Pancreas (tissue), 10 donors: ENCODE measurements around the gene PNRC2. TPM values are rescaled to one million over a fixed set of nuclear protein-coding genes. Genes with fewer than 3 reads are reported as not detected.
A peak's percentile ranks its signal among the peaks of the same experiment; 100 is the strongest.
"Not testable (repeated sequence)": the region's sequence is repeated elsewhere in the genome, so short reads cannot be mapped to it uniquely, and the experiment has no call there.

Source experiments
- ATAC-seq, 4 donors: fragments of 200-7000 bp; cut with Tn5 transposase; one replicate each; pipeline versions ENCODE4 v1.8.0 to v1.9.1; 2020; ENCODE audit warnings: mild to moderate bottlenecking in 4 of 4, moderate library complexity in 4 of 4
- DNase-seq, 6 donors: peaks; one replicate each; pipeline ENCODE4 v3.0.0-alpha.2; 2020
- FAIRE-seq: peaks from 2 replicates; lab custom pipeline; 2012; peaks lifted over from hg19 to GRCh38; lab: Jason Lieb, UNC
- H3K27ac ChIP-seq, 4 donors: fragments of 200-600 bp; sonication (generic); 1 replicate in 3 of 4; 2 replicates in 1 of 4; pipeline versions ENCODE4 v1.5.0 to v1.8.0; 2020
- H3K27me3 ChIP-seq, 4 donors: fragments of 200-600 bp; one replicate each; pipeline ENCODE4 v1.8.0; 2021
- H3K36me3 ChIP-seq, 3 donors: fragments of 200-600 bp; sonication (generic) in 1 of 3; one replicate each; pipeline versions ENCODE4 v1.5.0 to v1.8.0; 2020 to 2021
- H3K4me1 ChIP-seq, 3 donors: fragments of 200-600 bp; one replicate each; pipeline ENCODE4 v1.8.0; 2021
- H3K4me3 ChIP-seq, 4 donors: fragments of 200-600 bp; sonication (generic) in 2 of 4; one replicate each; pipeline versions ENCODE4 v1.5.0 to v1.8.0; 2020 to 2021
- H3K9me3 ChIP-seq, 4 donors: fragments of 200-600 bp; one replicate each; pipeline ENCODE4 v1.8.0; 2021
- CTCF ChIP-seq, 4 donors: fragments of 200-600 bp; sonication (generic) in 3 of 4; IDR thresholded peaks; one replicate each; pipeline versions ENCODE4 v1.5.0 to v1.8.0; 2021; ENCODE audit warnings: antibody characterized with exemption in 4 of 4
- WGBS, 2 donors: extraction: QIAGEN DNeasy Blood & Tissue Kit; methylation state at CpG; one replicate each; pipeline ENCODE4 v1.1.7; 2013; 5-methylcytosine and 5-hydroxymethylcytosine counted together
- intact Hi-C, 3 donors: fragments of 100-400 bp; cut with DNase I; formaldehyde crosslinking; loops; one replicate each; pipeline versions ENCODE4 v1.11.1 to v1.14.2; 2022
- microRNA-seq, 2 donors: library from miRNA; unstranded; fragments of <30 nt; microRNA quantifications; one replicate each; pipeline versions ENCODE4 to v1.1.0, GENCODE V29; 2019 to 2020
- polyA plus RNA-seq, 2 donors: library from polyadenylated mRNA; stranded (reverse); fragments of 200-250 nt; gene quantifications; one replicate each; pipeline ENCODE4 v1.2.3, GENCODE V29; 2013
- total RNA-seq, 6 donors: library from RNA; stranded (reverse); fragmentation: NEBNext Ultra II Directional in 4 of 6; extraction: Animal tissue kit (Norgen Biotek cat#: 25700) in 4 of 6; gene quantifications; one replicate each; pipeline versions ENCODE4 v1.2.1 to v1.2.4, GENCODE V29; 2021 to 2023
- donor health status: healthy with polysubstance abuse.
- donor health status: DM: no; HTN: no; CAD: no; lungs with moderate emphysema.
- donor health status: DM: no; HTN: no; CAD: no.
- donor health status: control.
- donor health status: control.
- donor health status: Bipolar disorder and iron deficiency.
- donor health status: DM: yes; HTN: yes; CAD: no.
- donor health status: DM: no; HTN: no; CAD: no.
- donor health status: DM: no; HTN: no; CAD: no.
- donor health status: DM: yes; HTN: yes; CAD: no.

PNRC2 gene
- total and polyA plus RNA-seq, 8 donors = 24.3 to 57.4 (median 38.3) TPM

- Histone ChIP-seq H3K4me1 (peaks cover 3 to 16% (median 10%) of the 10 kb centered on the region in 3 donors), H3K27me3 (no peaks in the 10 kb centered on the region), H3K9me3 (no peaks in the 10 kb centered on the region), H3K27ac (peak overlapping the region in 1 of 4 donors; percentile 15), H3K4me3 (no peak overlapping the region), H3K36me3 (no peaks in the 10 kb centered on the region)
- DNase-seq = no peak
- intact Hi-C loops = no loop called here
- no peak for FAIRE-seq
- ATAC-seq = peak in 3 of 4 donors; percentile 30 to 41 (median 32)
- WGBS, 2 donors = 17 to 41% methylated on average over 3 of the region's 5 CpGs
- TF ChIP-seq CTCF (IDR thresholded peaks at IDR 0.05) = no peak
Observed at GRCh38 chr1:24010650-24011049, 51.0 kb downstream of the PNRC2 start.

- H3K36me3 ChIP-seq, H3K4me3 ChIP-seq, H3K27me3 ChIP-seq, intact Hi-C loops, H3K9me3 ChIP-seq, DNase-seq, H3K27ac ChIP-seq, ATAC-seq, FAIRE-seq: not testable (repeated sequence)
- WGBS, 2 donors = 96 to 97% methylated on average over 8 of the region's 8 CpGs
- H3K4me1 ChIP-seq = peaks cover 10 to 24% (median 18%) of the 10 kb centered on the region in 3 donors
Observed at GRCh38 chr1:24012878-24013277, 53.2 kb downstream of the PNRC2 start.

Small RNA genes within 50 kb of the gene (microRNA-seq; reads per million reads assigned to microRNA genes)
- 0 reads per million in 2 donors for gene MIR378F

Other genes starting within 250 kb of the PNRC2 start
- gene ELOA, start 216.4 kb upstream of the PNRC2 start, total RNA-seq = 10 to 100 TPM; 23.5 to 33.9 (median 27.0) TPM
- gene ELOA, start 216.4 kb upstream of the PNRC2 start, polyA plus RNA-seq = 10 to 100 TPM; 10.6 to 13.8 TPM
- 10 to 100 TPM; 17.3 to 20.6 (median 18.9) TPM for gene PITHD1, start 181.4 kb upstream of the PNRC2 start, total RNA-seq
- gene PITHD1, start 181.4 kb upstream of the PNRC2 start, polyA plus RNA-seq = 10 to 100 TPM; 20.6 to 36.8 TPM
- gene LYPLA2, start 168.7 kb upstream of the PNRC2 start, total RNA-seq = 10 to 100 TPM; 13.6 to 31.3 (median 21.6) TPM
- 10 to 100 TPM; 37.0 to 45.4 TPM for gene LYPLA2, start 168.7 kb upstream of the PNRC2 start, polyA plus RNA-seq
- gene GALE, start 159.1 kb upstream of the PNRC2 start, total RNA-seq = 10 to 100 TPM in 5 of 6 donors, 1 to 10 TPM in 1; 5.6 to 15.2 (median 11.4) TPM
- 10 to 100 TPM; 20.1 to 34.6 TPM for gene GALE, start 159.1 kb upstream of the PNRC2 start, polyA plus RNA-seq
- 10 to 100 TPM; 16.2 to 26.0 (median 16.9) TPM for gene HMGCL, start 134.4 kb upstream of the PNRC2 start, total RNA-seq
- 10 to 100 TPM; 18.9 to 27.0 TPM for gene HMGCL, start 134.4 kb upstream of the PNRC2 start, polyA plus RNA-seq
- gene FUCA1, start 91.5 kb upstream of the PNRC2 start, total RNA-seq = 10 to 100 TPM in 3 of 6 donors, 1 to 10 TPM in 3; 8.3 to 23.4 (median 13.3) TPM
- 10 to 100 TPM; 14.0 to 27.8 TPM for gene FUCA1, start 91.5 kb upstream of the PNRC2 start, polyA plus RNA-seq
- not detected for gene CNR2, start 46.5 kb upstream of the PNRC2 start, total RNA-seq
- not detected for gene CNR2, start 46.5 kb upstream of the PNRC2 start, polyA plus RNA-seq
- 10 to 100 TPM; 25.5 to 54.9 (median 37.1) TPM for gene SRSF10, start 20.5 kb downstream of the PNRC2 start, total RNA-seq
- gene SRSF10, start 20.5 kb downstream of the PNRC2 start, polyA plus RNA-seq = 10 to 100 TPM; 42.8 to 78.8 TPM
- gene MYOM3, start 152.3 kb downstream of the PNRC2 start, total RNA-seq = 1 to 10 TPM in 2 of 6 donors, under 1 TPM in 4; 0.38 to 1.7 (median 0.79) TPM
- gene MYOM3, start 152.3 kb downstream of the PNRC2 start, polyA plus RNA-seq = 1 to 10 TPM in 1 of 2 donors, under 1 TPM in 1; 0.77 to 1.2 TPM
- gene IL22RA1, start 183.3 kb downstream of the PNRC2 start, total RNA-seq = 100 to 1,000 TPM in 4 of 6 donors, 10 to 100 TPM in 2; 62.5 to 164 (median 123) TPM
- gene IL22RA1, start 183.3 kb downstream of the PNRC2 start, polyA plus RNA-seq = 10 to 100 TPM; 68.8 to 87.5 TPM
- gene IFNLR1, start 227.5 kb downstream of the PNRC2 start, total RNA-seq = 1 to 10 TPM; 3.0 to 8.4 (median 4.7) TPM
- 1 to 10 TPM; 2.3 to 3.4 TPM for gene IFNLR1, start 227.5 kb downstream of the PNRC2 start, polyA plus RNA-seq